Glutamatergic neuron (in vitro differentiated cells): ENCODE measurements around the gene MAPKAPK5. TPM values are rescaled to one million over a fixed set of nuclear protein-coding genes. Genes with fewer than 3 reads are reported as not detected.
"Not testable (repeated sequence)": the region's sequence is repeated elsewhere in the genome, so short reads cannot be mapped to it uniquely, and the experiment has no call there.

Experiments used
- DNase-seq: peaks from one replicate; pipeline ENCODE4 v3.0.0; 2022
- H3K27ac Mint-ChIP-seq: one replicate; pipeline ENCODE4 v1.8.0; 2020; ENCODE audit warnings: mild to moderate bottlenecking, mixed read lengths, inconsistent platforms; ENCODE audit not compliant: unreplicated experiment
- H3K27me3 Mint-ChIP-seq: one replicate; pipeline ENCODE4 v1.8.0; 2020; ENCODE audit warnings: mild to moderate bottlenecking, moderate library complexity, mixed read lengths, inconsistent platforms; ENCODE audit not compliant: unreplicated experiment
- H3K36me3 Mint-ChIP-seq: one replicate; pipeline ENCODE4 v1.8.0; 2020; ENCODE audit warnings: mild to moderate bottlenecking, mixed read lengths, inconsistent platforms; ENCODE audit not compliant: unreplicated experiment
- H3K4me1 Mint-ChIP-seq: one replicate; pipeline ENCODE4 v1.8.0; 2020; ENCODE audit warnings: mild to moderate bottlenecking, low read depth, mixed read lengths, inconsistent platforms; ENCODE audit not compliant: unreplicated experiment
- H3K4me3 Mint-ChIP-seq: one replicate; pipeline ENCODE4 v1.8.0; 2020; ENCODE audit warnings: mild to moderate bottlenecking, mixed read lengths, inconsistent platforms; ENCODE audit not compliant: unreplicated experiment
- H3K9me3 Mint-ChIP-seq: one replicate; pipeline ENCODE4 v1.8.0; 2020; ENCODE audit warnings: mild to moderate bottlenecking, moderate library complexity, mixed read lengths, inconsistent platforms; ENCODE audit not compliant: unreplicated experiment
- CTCF ChIP-seq: fragments of 200-600 bp; sonication (generic); IDR thresholded peaks from one replicate; pipeline ENCODE4 v1.5.0; 2021; ENCODE audit not compliant: partially characterized antibody, unreplicated experiment
- total RNA-seq: library from RNA; stranded (reverse); fragmentation: NEBNext Ultra II Directional; extraction: Animal tissue kit (Norgen Biotek cat#: 25700); gene quantifications from one replicate; pipeline ENCODE4 v1.2.1, GENCODE V29; 2021; ENCODE audit not compliant: unreplicated experiment

Gene MAPKAPK5
- total RNA-seq, 1 donor from 2014 or later: 125 TPM

DNA sequence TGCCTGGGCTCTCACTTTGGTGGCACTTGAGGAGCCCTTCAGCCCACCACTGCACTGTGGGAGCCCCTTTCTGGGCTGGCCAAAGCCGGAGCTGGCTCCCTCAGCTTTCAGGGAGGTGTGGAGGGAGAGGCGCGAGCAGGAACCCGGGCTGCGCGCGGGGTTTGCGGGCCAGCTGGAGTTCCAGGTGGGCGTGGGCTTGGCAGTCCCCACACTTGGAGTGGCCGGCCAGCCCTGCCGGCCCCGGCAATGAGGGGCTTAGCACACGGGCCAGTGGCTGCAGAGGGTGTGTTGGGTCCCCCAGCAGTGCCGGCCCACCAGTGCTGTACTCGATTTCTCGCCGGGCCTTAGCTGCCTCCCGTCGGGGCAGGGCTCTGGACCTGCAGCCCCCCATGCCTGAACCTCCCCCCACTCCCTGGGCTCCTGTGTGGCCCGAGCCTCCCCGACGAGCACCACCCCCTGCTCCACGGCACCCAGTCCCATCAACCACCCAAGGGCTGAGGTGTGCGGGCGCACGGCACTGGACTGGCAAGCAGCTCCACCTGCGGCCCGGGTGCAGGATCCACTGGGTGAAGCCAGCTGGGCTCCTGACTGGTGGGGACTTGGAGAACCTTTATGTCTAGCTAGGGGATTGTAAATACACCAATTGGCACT is 6.4 kb upstream of the MAPKAPK5 start:
- H3K9me3 Mint-ChIP-seq, H3K4me1 Mint-ChIP-seq, H3K27ac Mint-ChIP-seq, H3K27me3 Mint-ChIP-seq, DNase-seq, H3K36me3 Mint-ChIP-seq, H3K4me3 Mint-ChIP-seq: not testable (repeated sequence)

DNA sequence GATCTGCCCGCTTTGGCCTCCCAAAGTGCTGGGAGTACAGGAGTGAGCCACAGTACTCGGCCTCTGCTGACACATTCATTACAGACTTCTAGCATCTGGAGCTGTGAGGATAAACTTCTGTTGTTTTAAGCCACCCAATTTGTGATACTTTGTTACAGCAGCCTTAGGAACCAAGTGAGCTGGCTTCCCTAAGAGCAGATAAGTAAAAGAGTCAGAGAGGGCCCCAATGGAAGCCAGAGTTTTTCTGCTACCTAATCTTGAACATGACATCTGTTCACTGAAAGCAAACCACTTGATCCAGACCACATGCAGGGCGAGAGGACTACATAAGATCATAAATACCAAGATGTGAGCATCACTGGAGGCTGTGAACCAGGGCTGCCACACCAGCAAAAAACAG is 3.7 kb upstream of the MAPKAPK5 start:
- H3K36me3 Mint-ChIP-seq: peaks cover 5% of the 10 kb centered on the region
- peaks cover 11% of the 10 kb centered on the region for H3K4me1 Mint-ChIP-seq
- peaks cover 12% of the 10 kb centered on the region for H3K27me3 Mint-ChIP-seq
- H3K27ac Mint-ChIP-seq: no peak overlapping the region
- DNase-seq: no peak
- H3K4me3 Mint-ChIP-seq: no peak overlapping the region
- TF ChIP-seq CTCF: no peak
- H3K9me3 Mint-ChIP-seq: peaks cover 15% of the 10 kb centered on the region

- H3K9me3 Mint-ChIP-seq: peaks cover 16% of the 10 kb centered on the region
- H3K36me3 Mint-ChIP-seq: peaks cover 9% of the 10 kb centered on the region
- peaks cover 20% of the 10 kb centered on the region for H3K4me1 Mint-ChIP-seq
- TF ChIP-seq CTCF: no peak
- no peak for DNase-seq
- H3K27me3 Mint-ChIP-seq: peaks cover 12% of the 10 kb centered on the region
- peak overlapping the region; percentile 99 for H3K4me3 Mint-ChIP-seq
- H3K27ac Mint-ChIP-seq: peak overlapping the region; percentile 97
Measured at GRCh38 chr12:111840807-111841206, 1.2 kb upstream of the MAPKAPK5 start.

DNA sequence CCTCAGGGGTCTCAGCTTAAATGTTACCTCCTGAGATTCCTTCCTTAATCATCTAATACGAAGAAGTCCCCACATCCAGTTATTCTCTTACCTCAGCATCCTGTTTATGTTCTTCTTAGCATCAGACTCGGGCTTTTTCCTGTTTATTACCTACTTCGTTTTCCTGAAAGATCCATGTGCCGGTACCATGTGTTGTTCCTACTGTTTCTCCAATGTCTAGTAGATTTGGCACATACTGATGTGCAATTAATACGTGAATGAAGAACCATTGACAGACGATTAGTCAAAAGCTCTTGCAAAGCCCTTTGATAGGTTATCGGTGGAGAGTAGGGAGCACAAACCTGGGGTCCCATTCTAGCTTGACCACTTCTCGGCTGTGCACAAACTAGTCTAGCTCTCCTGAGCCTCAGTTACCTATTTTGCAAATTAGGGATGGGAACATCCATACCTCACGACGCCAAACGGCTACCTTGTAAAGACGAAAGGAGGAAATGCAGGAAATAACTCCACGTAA is 735 bp upstream of the MAPKAPK5 start:
- H3K9me3 Mint-ChIP-seq: peaks cover 16% of the 10 kb centered on the region
- no peak for DNase-seq
- peak overlapping the region; percentile 99 for H3K4me3 Mint-ChIP-seq

GRCh38 chr12:111842556-111843396 is 748 bp downstream of the MAPKAPK5 start:
- Mint-ChIP-seq H3K4me1 (peaks cover 20% of the 10 kb centered on the region), H3K27me3 (peaks cover 12% of the 10 kb centered on the region), H3K9me3 (peaks cover 12% of the 10 kb centered on the region), H3K27ac (peak overlapping the region; percentile 99), H3K4me3 (peak overlapping the region; percentile 99), H3K36me3 (peaks cover 4% of the 10 kb centered on the region)
- no peak for TF ChIP-seq CTCF
- no peak for DNase-seq

More for the DNA sequence above, 735 bp upstream of the MAPKAPK5 start:
- peak overlapping the region; percentile 97 for H3K27ac Mint-ChIP-seq
- TF ChIP-seq CTCF: no peak
- H3K4me1 Mint-ChIP-seq: peaks cover 20% of the 10 kb centered on the region
- peaks cover 9% of the 10 kb centered on the region for H3K36me3 Mint-ChIP-seq
- H3K27me3 Mint-ChIP-seq: peaks cover 12% of the 10 kb centered on the region
